GM12878 (cell line): ENCODE results near the gene FMR1. TPM values are rescaled to one million over a fixed set of nuclear protein-coding genes. Genes with fewer than 3 reads are reported as not detected.

Source experiments
- polyA plus RNA-seq, 11 experiments: library from polyadenylated mRNA; depleted of rRNA in 4 of 11; unstranded in 6 of 11; stranded (reverse) in 5 of 11; fragments of >200 nt; fragmentation: Nextera tagmentation in 4 of 11; fragmentation: Illumina TruSeq in 1 of 11; extraction: Ambion mirVana in 4 of 11; extraction: Trizol in 1 of 11; gene quantifications; 1 replicate in 1 of 11; 2 replicates in 10 of 11; pipeline versions ENCODE4 v1.2.1 to v1.2.3, GENCODE V29; 2011 to 2016; ENCODE audit warnings: inconsistent platforms in 2 of 11, missing spikeins in 2 of 11, low read depth in 1 of 11
- small RNA-seq: library from RNA; depleted of rRNA; stranded (forward); fragments of <200 nt; gene quantifications from one replicate; pipeline ENCODE3, GENCODE V24; 2014
- total RNA-seq, 4 experiments: library from RNA; depleted of rRNA in 3 of 4; stranded (reverse); fragments of >200 nt in 3 of 4; fragmentation: Illumina TruSeq in 1 of 4; extraction: Trizol in 1 of 4; gene quantifications; 2 replicates each; pipeline versions ENCODE4 v1.2.1 to v1.2.3, GENCODE V29; 2013 to 2021

Gene FMR1
- total and polyA plus RNA-seq, 10 of the 15 experiments (the other 5 are each of a cell fraction or from before 2014, with no cell fraction given), result 7.9 to 37.5 (median 19.3) TPM

Small RNA genes within 50 kb of the gene (small RNA-seq; reads per million reads assigned to genes)
- gene RF02118, result not detected

Other genes with a start within 250 kb of the FMR1 start
- gene FMR1NB, start 69.4 kb downstream of the FMR1 start, total RNA-seq (2014; rRNA removed), result not detected in 2 replicates
- not detected in 2 replicates for gene FMR1NB, start 69.4 kb downstream of the FMR1 start, total RNA-seq (2014; rRNA removed; fragmentation: Illumina TruSeq; extraction: Trizol)
- gene FMR1NB, start 69.4 kb downstream of the FMR1 start, total RNA-seq (2021), result not detected in 2 replicates
- gene FMR1NB, start 69.4 kb downstream of the FMR1 start, polyA plus RNA-seq (2011; rRNA removed), result 0.08 and 0.24 TPM in 2 replicates
- not detected in 2 replicates for gene FMR1NB, start 69.4 kb downstream of the FMR1 start, polyA plus RNA-seq (2014; fragmentation: Illumina TruSeq; extraction: Trizol)
- gene FMR1NB, start 69.4 kb downstream of the FMR1 start, polyA plus RNA-seq (2014; fragmentation: Nextera tagmentation; extraction: Ambion mirVana), result not detected
- not detected in 2 replicates for gene FMR1NB, start 69.4 kb downstream of the FMR1 start, polyA plus RNA-seq (2014; rRNA removed)
- not detected for gene FMR1NB, start 69.4 kb downstream of the FMR1 start, polyA plus RNA-seq (2016; fragmentation: Nextera tagmentation; extraction: Ambion mirVana)